ENCODE results near the gene ISG15. TPM values are rescaled to one million over a fixed set of nuclear protein-coding genes. Genes with fewer than 3 reads are reported as not detected.
A peak's percentile ranks its signal among the peaks of the same experiment; 100 is the strongest.

ISG15 gene
- total RNA-seq, 1 donor = 90.5 TPM

DNA sequence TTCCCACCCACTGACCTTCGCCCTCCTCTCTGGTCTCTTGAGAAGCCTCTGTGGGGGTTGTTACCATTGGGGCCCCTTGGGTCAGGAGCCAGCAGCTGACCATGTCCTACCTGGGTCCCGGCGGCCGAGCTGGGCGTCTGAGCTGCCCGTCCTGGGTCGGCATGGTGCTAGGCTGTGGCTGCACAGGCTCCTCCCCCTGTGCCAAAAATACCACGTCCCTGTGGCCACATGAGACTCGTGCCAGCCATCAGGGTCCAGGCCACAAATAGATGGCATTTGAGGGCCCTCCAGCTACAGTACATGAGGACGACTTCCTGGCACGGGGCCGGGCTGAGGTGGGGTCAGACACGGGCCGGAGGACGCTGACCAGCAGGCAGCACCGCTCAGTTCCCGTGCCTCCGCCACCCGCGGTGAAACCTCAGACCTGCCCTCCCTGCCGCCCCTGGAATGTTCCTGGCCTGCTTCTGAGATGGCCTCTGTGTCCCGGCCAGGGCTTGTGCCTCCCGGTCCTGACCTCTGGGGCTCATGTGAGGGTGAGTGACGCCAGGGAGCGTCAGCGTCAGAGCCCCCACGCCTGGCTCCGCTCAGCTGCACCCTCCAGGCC lies 31.2 kb upstream of the ISG15 start, which contains the start of gene PERM1:
TSS of gene PERM1 (minus strand) at position 139 of the 604 bp plus-strand sequence. CDS start 1,064 bp downstream, outside the sequence.
- Histone ChIP-seq H3K27me3 (ENCODE audit: insufficient read depth, low read length) (peaks cover 3% of the 10 kb centered on the region), H3K9me3 (ENCODE audit: low read depth, low read length) (no peaks in the 10 kb centered on the region), H3K4me2 (ENCODE audit: insufficient read depth, low read length) (no peak within 1 kb of the TSS), H4K20me1 (ENCODE audit: insufficient read depth, low read length) (no peaks in the 10 kb centered on the region), H3K79me2 (ENCODE audit: insufficient read depth, low read length) (no peaks in the 10 kb centered on the region), H3K27ac (ENCODE audit: low read depth, low read length) (no peak within 1 kb of the TSS), H3K36me3 (ENCODE audit: insufficient read depth, low read length) (no peaks in the 10 kb centered on the region), H3K4me3 (ENCODE audit: insufficient read depth, low read length) (no peak within 1 kb of the TSS), H2AFZ (ENCODE audit: low read length) (no peak within 1 kb of the TSS), H3K4me1 (ENCODE audit: insufficient read depth, low read length) (no peaks in the 10 kb centered on the region)
- TF ChIP-seq, protein P1, sequence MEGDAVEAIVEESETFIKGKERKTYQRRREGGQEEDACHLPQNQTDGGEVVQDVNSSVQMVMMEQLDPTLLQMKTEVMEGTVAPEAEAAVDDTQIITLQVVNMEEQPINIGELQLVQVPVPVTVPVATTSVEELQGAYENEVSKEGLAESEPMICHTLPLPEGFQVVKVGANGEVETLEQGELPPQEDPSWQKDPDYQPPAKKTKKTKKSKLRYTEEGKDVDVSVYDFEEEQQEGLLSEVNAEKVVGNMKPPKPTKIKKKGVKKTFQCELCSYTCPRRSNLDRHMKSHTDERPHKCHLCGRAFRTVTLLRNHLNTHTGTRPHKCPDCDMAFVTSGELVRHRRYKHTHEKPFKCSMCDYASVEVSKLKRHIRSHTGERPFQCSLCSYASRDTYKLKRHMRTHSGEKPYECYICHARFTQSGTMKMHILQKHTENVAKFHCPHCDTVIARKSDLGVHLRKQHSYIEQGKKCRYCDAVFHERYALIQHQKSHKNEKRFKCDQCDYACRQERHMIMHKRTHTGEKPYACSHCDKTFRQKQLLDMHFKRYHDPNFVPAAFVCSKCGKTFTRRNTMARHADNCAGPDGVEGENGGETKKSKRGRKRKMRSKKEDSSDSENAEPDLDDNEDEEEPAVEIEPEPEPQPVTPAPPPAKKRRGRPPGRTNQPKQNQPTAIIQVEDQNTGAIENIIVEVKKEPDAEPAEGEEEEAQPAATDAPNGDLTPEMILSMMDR (IDR thresholded peaks at IDR 0.05; ENCODE audit: extremely low read depth, low read depth, low read length) = no peak
- DNase-seq (ENCODE audit: insufficient read length, low spot score, missing footprints) = peak; percentile 80

DNA sequence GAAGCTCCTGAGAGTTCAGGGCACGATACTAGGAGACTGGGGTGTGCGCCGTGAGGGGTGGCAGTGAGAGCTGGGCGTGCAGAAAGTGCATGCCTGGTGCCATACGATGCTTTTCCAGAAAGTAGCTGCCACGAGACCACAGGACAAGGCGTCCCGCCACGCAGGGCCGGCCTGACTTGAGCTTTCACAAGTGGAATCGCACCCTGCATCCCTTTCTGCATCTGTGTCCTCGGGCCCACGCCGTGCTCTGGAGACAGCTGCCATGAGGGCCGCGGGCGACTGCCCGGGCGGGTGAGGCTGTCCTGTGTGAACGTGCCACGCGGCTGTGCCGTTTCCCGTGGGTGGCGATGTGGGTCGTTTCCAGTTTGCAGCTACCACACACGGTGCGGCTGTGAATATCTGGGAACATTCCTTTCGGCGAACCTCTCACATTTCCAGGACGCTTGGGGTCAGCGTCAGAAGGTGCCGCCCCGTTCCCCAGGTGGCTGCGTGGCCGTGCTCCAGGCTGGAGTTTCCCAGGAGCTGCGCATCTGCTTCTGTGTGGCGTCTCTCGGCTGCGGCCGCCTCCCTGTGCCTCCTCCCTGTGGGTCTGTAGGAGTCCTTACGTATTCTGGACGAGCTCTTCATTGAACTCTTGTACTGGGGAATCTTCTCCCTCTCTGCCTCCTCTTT lies 30.4 kb upstream of the ISG15 start:
- DNase-seq (ENCODE audit: insufficient read length, low spot score, missing footprints) = peak; percentile 86
- Histone ChIP-seq H3K4me1 (ENCODE audit: insufficient read depth, low read length) (no peaks in the 10 kb centered on the region), H3K4me3 (ENCODE audit: insufficient read depth, low read length) (no peak overlapping the region), H3K4me2 (ENCODE audit: insufficient read depth, low read length) (no peak overlapping the region), H4K20me1 (ENCODE audit: insufficient read depth, low read length) (no peaks in the 10 kb centered on the region), H3K27me3 (ENCODE audit: insufficient read depth, low read length) (peaks cover 3% of the 10 kb centered on the region), H2AFZ (ENCODE audit: low read length) (no peak overlapping the region), H3K79me2 (ENCODE audit: insufficient read depth, low read length) (no peaks in the 10 kb centered on the region), H3K9me3 (ENCODE audit: low read depth, low read length) (no peaks in the 10 kb centered on the region), H3K27ac (ENCODE audit: low read depth, low read length) (no peak overlapping the region), H3K36me3 (ENCODE audit: insufficient read depth, low read length) (no peaks in the 10 kb centered on the region)
- TF ChIP-seq, protein P1 (IDR thresholded peaks at IDR 0.05; ENCODE audit: extremely low read depth, low read depth, low read length) = no peak

DNA sequence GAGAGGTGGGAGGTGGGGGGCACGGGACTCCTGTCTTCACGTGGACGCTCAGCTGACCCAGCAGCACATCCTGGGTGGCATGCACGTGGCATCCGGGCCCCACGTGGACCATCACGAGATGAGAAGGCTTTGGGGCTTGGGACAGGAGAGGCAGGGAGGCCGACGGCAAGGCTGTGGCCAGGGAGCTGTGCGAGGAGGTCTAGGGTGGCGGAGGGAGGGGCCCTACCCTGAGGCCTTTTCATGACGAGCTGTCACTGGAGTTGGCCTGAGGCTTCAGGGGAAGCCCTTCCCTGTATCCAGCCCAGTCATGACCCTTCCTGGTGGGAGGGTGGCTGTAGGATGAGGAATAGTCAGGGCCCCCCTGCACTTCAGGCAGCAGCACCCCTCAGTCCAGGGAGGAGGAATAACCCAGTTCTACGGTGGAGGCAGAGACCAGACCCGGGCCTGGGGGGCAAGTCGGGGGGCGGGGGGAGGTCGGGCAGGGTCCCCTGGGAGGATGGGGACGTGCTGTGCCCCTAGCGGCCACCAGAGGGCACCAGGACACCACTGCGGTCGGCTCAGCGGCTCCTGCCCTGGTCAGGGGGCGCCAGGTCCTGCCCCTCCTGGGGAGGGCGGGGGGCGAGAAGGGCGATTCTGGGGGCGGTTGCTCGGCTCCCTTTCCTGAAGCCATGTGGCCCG lies 29.4 kb upstream of the ISG15 start:
- no peaks in the 10 kb centered on the region for H3K9me3 ChIP-seq (ENCODE audit: low read depth, low read length)
- H3K27me3 ChIP-seq (ENCODE audit: insufficient read depth, low read length) = peaks cover 3% of the 10 kb centered on the region
- TF ChIP-seq, protein P1 (IDR thresholded peaks at IDR 0.05; ENCODE audit: extremely low read depth, low read depth, low read length) = peak; percentile 46
- peak; percentile 97 for DNase-seq (ENCODE audit: insufficient read length, low spot score, missing footprints)
- no peaks in the 10 kb centered on the region for H3K4me1 ChIP-seq (ENCODE audit: insufficient read depth, low read length)
- H3K79me2 ChIP-seq (ENCODE audit: insufficient read depth, low read length) = no peaks in the 10 kb centered on the region
- H3K27ac ChIP-seq (ENCODE audit: low read depth, low read length) = no peak overlapping the region
- peak overlapping the region; percentile 64 for H3K4me2 ChIP-seq (ENCODE audit: insufficient read depth, low read length)
- peak overlapping the region; percentile 54 for H3K4me3 ChIP-seq (ENCODE audit: insufficient read depth, low read length)
- no peaks in the 10 kb centered on the region for H3K36me3 ChIP-seq (ENCODE audit: insufficient read depth, low read length)
- no peak overlapping the region for H2AFZ ChIP-seq (ENCODE audit: low read length)
- no peaks in the 10 kb centered on the region for H4K20me1 ChIP-seq (ENCODE audit: insufficient read depth, low read length)

DNA sequence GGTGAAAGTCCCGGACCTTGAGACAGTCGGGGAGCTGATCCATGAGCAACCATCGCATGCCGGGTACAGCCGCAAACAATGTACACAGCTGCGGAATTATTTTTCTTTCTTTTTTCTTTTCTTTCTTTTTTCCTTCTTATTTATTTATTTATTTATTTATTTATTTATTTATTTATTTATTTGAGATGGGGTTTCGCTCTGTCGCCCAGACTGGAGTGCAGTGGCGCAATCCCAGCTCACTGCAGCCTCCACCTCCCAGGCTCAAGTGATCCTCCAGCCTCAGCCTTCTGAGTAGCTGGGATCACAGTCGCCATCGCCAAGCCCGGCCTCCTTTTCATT lies 28.9 kb upstream of the ISG15 start:
- H3K9me3 ChIP-seq (ENCODE audit: low read depth, low read length) = no peaks in the 10 kb centered on the region
- no peaks in the 10 kb centered on the region for H3K79me2 ChIP-seq (ENCODE audit: insufficient read depth, low read length)
- DNase-seq (ENCODE audit: insufficient read length, low spot score, missing footprints) = no peak
- H3K4me1 ChIP-seq (ENCODE audit: insufficient read depth, low read length) = no peaks in the 10 kb centered on the region
- no peaks in the 10 kb centered on the region for H4K20me1 ChIP-seq (ENCODE audit: insufficient read depth, low read length)
- H2AFZ ChIP-seq (ENCODE audit: low read length) = no peak overlapping the region
- H3K4me2 ChIP-seq (ENCODE audit: insufficient read depth, low read length) = peak overlapping the region; percentile 64
- no peaks in the 10 kb centered on the region for H3K36me3 ChIP-seq (ENCODE audit: insufficient read depth, low read length)
- no peak overlapping the region for H3K27ac ChIP-seq (ENCODE audit: low read depth, low read length)
- TF ChIP-seq, protein P1 (IDR thresholded peaks at IDR 0.05; ENCODE audit: extremely low read depth, low read depth, low read length) = no peak
- H3K27me3 ChIP-seq (ENCODE audit: insufficient read depth, low read length) = peaks cover 5% of the 10 kb centered on the region
- peak overlapping the region; percentile 54 for H3K4me3 ChIP-seq (ENCODE audit: insufficient read depth, low read length)
